ENCODE measurements around the gene SRSF9.

SRSF9 gene

GRCh38 chr12:120498870-120499515 is 29.4 kb upstream of the SRSF9 start:
- Histone ChIP-seq H3K9me2 (replicated peaks; ENCODE audit: insufficient read depth, low read length) (no peaks in the 10 kb centered on the region), H3K9me3 (replicated peaks; ENCODE audit: insufficient read depth, low read length) (no peaks in the 10 kb centered on the region), H2AFZ (ENCODE audit: low read length) (no peak overlapping the region), H3K27me3 (replicated peaks; ENCODE audit: insufficient read depth, low read length) (no peaks in the 10 kb centered on the region), H4K20me1 (ENCODE audit: insufficient read depth, low read length) (no peaks in the 10 kb centered on the region), H3F3A (ENCODE audit: insufficient read depth, low read length) (0 out of 2 replicates have a peak, but pooled peaks cover 5% of the 10 kb centered on the region), H3K36me3 (replicated peaks; ENCODE audit: insufficient read depth, low read length) (no peaks in the 10 kb centered on the region), H3K4me3 (ENCODE audit: low read length) (no peak overlapping the region), H3K27ac (ENCODE audit: low read length) (no peak overlapping the region), H3K79me2 (ENCODE audit: low read length) (peaks cover 23% of the 10 kb centered on the region), H3K4me2 (ENCODE audit: low read depth, low read length) (no peak overlapping the region), H3K9ac (ENCODE audit: low read length) (no peak overlapping the region), H3K4me1 (ENCODE audit: low read length) (no peaks in the 10 kb centered on the region)
- TF ChIP-seq CTCF (IDR thresholded peaks at IDR 0.05; ENCODE audit: low read length), result no peak
- no peak for TF ChIP-seq EZH2phosphoT487 (IDR thresholded peaks at IDR 0.05; ENCODE audit: low read length)
- no peak for TF ChIP-seq EZH2 (optimal IDR thresholded peaks at IDR 0.05; ENCODE audit: low read depth, low read length)
- DNase-seq, result no peak

- Histone ChIP-seq H3K27ac (ENCODE audit: low read length) (no peak overlapping the region), H3F3A (ENCODE audit: insufficient read depth, low read length) (0 out of 2 replicates have a peak, but pooled peaks cover 5% of the 10 kb centered on the region), H3K36me3 (replicated peaks; ENCODE audit: insufficient read depth, low read length) (no peaks in the 10 kb centered on the region), H3K9me2 (replicated peaks; ENCODE audit: insufficient read depth, low read length) (no peaks in the 10 kb centered on the region), H3K4me2 (ENCODE audit: low read depth, low read length) (peak overlapping the region; percentile 74), H4K20me1 (ENCODE audit: insufficient read depth, low read length) (no peaks in the 10 kb centered on the region), H3K79me2 (ENCODE audit: low read length) (peaks cover 23% of the 10 kb centered on the region), H3K27me3 (replicated peaks; ENCODE audit: insufficient read depth, low read length) (no peaks in the 10 kb centered on the region), H3K4me1 (ENCODE audit: low read length) (no peaks in the 10 kb centered on the region), H3K4me3 (ENCODE audit: low read length) (peak overlapping the region; percentile 82), H2AFZ (ENCODE audit: low read length) (no peak overlapping the region), H3K9me3 (replicated peaks; ENCODE audit: insufficient read depth, low read length) (no peaks in the 10 kb centered on the region), H3K9ac (ENCODE audit: low read length) (peak overlapping the region; percentile 75; the same call in 1 of the 2 replicates)
- no peak for DNase-seq
- TF ChIP-seq CTCF (IDR thresholded peaks at IDR 0.05; ENCODE audit: low read length), result no peak
- no peak for TF ChIP-seq EZH2phosphoT487 (IDR thresholded peaks at IDR 0.05; ENCODE audit: low read length)
- TF ChIP-seq EZH2 (optimal IDR thresholded peaks at IDR 0.05; ENCODE audit: low read depth, low read length), result no peak
These were observed 28.1 kb upstream of the SRSF9 start for GRCh38 chr12:120497524-120498150.

- H3K4me1 ChIP-seq (ENCODE audit: low read length), result no peaks in the 10 kb centered on the region
- peak overlapping the region; percentile 29; the same call in 1 of the 2 replicates for H3K27ac ChIP-seq (ENCODE audit: low read length)
- H3K9me3 ChIP-seq (replicated peaks; ENCODE audit: insufficient read depth, low read length), result no peaks in the 10 kb centered on the region
- H3K79me2 ChIP-seq (ENCODE audit: low read length), result peaks cover 23% of the 10 kb centered on the region
- TF ChIP-seq EZH2phosphoT487 (IDR thresholded peaks at IDR 0.05; ENCODE audit: low read length), result no peak
- TF ChIP-seq EZH2 (optimal IDR thresholded peaks at IDR 0.05; ENCODE audit: low read depth, low read length), result no peak
- TF ChIP-seq CTCF (IDR thresholded peaks at IDR 0.05; ENCODE audit: low read length), result no peak
- no peak overlapping the region for H2AFZ ChIP-seq (ENCODE audit: low read length)
- H3K36me3 ChIP-seq (replicated peaks; ENCODE audit: insufficient read depth, low read length), result no peaks in the 10 kb centered on the region
- H3K27me3 ChIP-seq (replicated peaks; ENCODE audit: insufficient read depth, low read length), result no peaks in the 10 kb centered on the region
- H3K4me2 ChIP-seq (ENCODE audit: low read depth, low read length), result peak overlapping the region; percentile 74
- peak overlapping the region; percentile 75 for H3K9ac ChIP-seq (ENCODE audit: low read length)
- H3K4me3 ChIP-seq (ENCODE audit: low read length), result peak overlapping the region; percentile 82
- no peaks in the 10 kb centered on the region for H3K9me2 ChIP-seq (replicated peaks; ENCODE audit: insufficient read depth, low read length)
- peak; percentile 27 for DNase-seq
- H4K20me1 ChIP-seq (ENCODE audit: insufficient read depth, low read length), result no peaks in the 10 kb centered on the region
- H3F3A ChIP-seq (ENCODE audit: insufficient read depth, low read length), result 0 out of 2 replicates have a peak, but pooled peaks cover 5% of the 10 kb centered on the region
These were observed 27.1 kb upstream of the SRSF9 start for GRCh38 chr12:120496413-120497340.
